MCF 10A (cell line): ENCODE results near the gene GALNT16. TPM values are rescaled to one million over a fixed set of nuclear protein-coding genes. Genes with fewer than 3 reads are reported as not detected.

Experiments
- BruUV-seq: library from RNA; stranded (reverse); fragments of 400-500 nt; replicated peaks from 2 replicates; lab custom pipeline; 2021; lab: Mats Ljungman, UMichigan
- CTCF ChIA-PET: fragments of 300-600 bp; sonication (Branson Sonifier 250); formaldehyde crosslinking; extraction: SDS; loops from one replicate; lab custom pipeline; 2021; ENCODE audit warnings: antibody characterized with exemption, inconsistent platforms; lab: Yijun Ruan, JAX
- POLR2A ChIA-PET: fragments of 300-600, 350-650 bp; sonication (Branson Sonifier 250); formaldehyde crosslinking; extraction: SDS; loops from one replicate; lab custom pipeline; 2020; ENCODE audit warnings: antibody characterized with exemption, inconsistent platforms; lab: Yijun Ruan, JAX
- DNase-seq: peaks from one replicate; pipeline ENCODE4 v3.0.0-alpha.2; 2018; ENCODE audit not compliant: unreplicated experiment
- H3K27ac Mint-ChIP-seq: one replicate; pipeline ENCODE4 v1.8.0; 2022; ENCODE audit warnings: mild to moderate bottlenecking, low read depth, mixed read lengths; ENCODE audit not compliant: unreplicated experiment
- H3K27me3 Mint-ChIP-seq: one replicate; pipeline ENCODE4 v1.8.0; 2022; ENCODE audit warnings: mixed read lengths; ENCODE audit not compliant: insufficient read depth, unreplicated experiment
- H3K36me3 Mint-ChIP-seq: one replicate; pipeline ENCODE4 v1.8.0; 2022; ENCODE audit warnings: mild to moderate bottlenecking, moderate library complexity, mixed read lengths; ENCODE audit not compliant: insufficient read depth, unreplicated experiment
- H3K4me1 Mint-ChIP-seq: one replicate; pipeline ENCODE4 v1.8.0; 2022; ENCODE audit warnings: mixed read lengths; ENCODE audit not compliant: insufficient read depth, unreplicated experiment
- H3K4me3 Mint-ChIP-seq: one replicate; pipeline ENCODE4 v1.8.0; 2022; ENCODE audit warnings: mild to moderate bottlenecking, moderate library complexity, mixed read lengths; ENCODE audit not compliant: unreplicated experiment
- H3K9me3 Mint-ChIP-seq: one replicate; pipeline ENCODE4 v1.8.0; 2022; ENCODE audit warnings: mixed read lengths; ENCODE audit not compliant: unreplicated experiment
- intact Hi-C: fragments of 100-400 bp; cut with micrococcal nuclease; formaldehyde crosslinking; loops from 2 replicates; pipeline ENCODE4 v1.14.1; 2022
- total RNA-seq: library from RNA; stranded (reverse); gene quantifications from 2 replicates; pipeline ENCODE4 v1.2.3, GENCODE V29; 2022
- TF ChIP-seq, protein P1 (sequence below): fragments of 200-600 bp; IDR thresholded peaks from one replicate; pipeline ENCODE4 v1.8.0; 2022; ENCODE audit warnings: antibody characterized with exemption, mild to moderate bottlenecking; ENCODE audit not compliant: unreplicated experiment

The GALNT16 gene
- total RNA-seq, 1 experiment from 2014 or later = not detected

- TF ChIP-seq, protein P1, sequence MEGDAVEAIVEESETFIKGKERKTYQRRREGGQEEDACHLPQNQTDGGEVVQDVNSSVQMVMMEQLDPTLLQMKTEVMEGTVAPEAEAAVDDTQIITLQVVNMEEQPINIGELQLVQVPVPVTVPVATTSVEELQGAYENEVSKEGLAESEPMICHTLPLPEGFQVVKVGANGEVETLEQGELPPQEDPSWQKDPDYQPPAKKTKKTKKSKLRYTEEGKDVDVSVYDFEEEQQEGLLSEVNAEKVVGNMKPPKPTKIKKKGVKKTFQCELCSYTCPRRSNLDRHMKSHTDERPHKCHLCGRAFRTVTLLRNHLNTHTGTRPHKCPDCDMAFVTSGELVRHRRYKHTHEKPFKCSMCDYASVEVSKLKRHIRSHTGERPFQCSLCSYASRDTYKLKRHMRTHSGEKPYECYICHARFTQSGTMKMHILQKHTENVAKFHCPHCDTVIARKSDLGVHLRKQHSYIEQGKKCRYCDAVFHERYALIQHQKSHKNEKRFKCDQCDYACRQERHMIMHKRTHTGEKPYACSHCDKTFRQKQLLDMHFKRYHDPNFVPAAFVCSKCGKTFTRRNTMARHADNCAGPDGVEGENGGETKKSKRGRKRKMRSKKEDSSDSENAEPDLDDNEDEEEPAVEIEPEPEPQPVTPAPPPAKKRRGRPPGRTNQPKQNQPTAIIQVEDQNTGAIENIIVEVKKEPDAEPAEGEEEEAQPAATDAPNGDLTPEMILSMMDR = peak; percentile 37
- Mint-ChIP-seq H3K4me1 (no peaks in the 10 kb centered on the region), H3K27ac (no peak overlapping the region), H3K4me3 (no peak overlapping the region), H3K36me3 (no peaks in the 10 kb centered on the region), H3K27me3 (peaks cover 31% of the 10 kb centered on the region), H3K9me3 (no peaks in the 10 kb centered on the region)
- CTCF ChIA-PET = interaction anchor here (0.6 to 0.7 kb wide), 2 partner anchors 101 to 680 kb away, joined by 3 to 4 read pairs; no protein-coding TSS in a partner anchor
- POLR2A ChIA-PET = no interaction called here
- no TSS peak for BruUV-seq
- intact Hi-C loops = no loop called here
- peak; percentile 38 for DNase-seq
These were observed 86.8 kb downstream of the GALNT16 start for GRCh38 chr14:69346710-69347109.

DNA sequence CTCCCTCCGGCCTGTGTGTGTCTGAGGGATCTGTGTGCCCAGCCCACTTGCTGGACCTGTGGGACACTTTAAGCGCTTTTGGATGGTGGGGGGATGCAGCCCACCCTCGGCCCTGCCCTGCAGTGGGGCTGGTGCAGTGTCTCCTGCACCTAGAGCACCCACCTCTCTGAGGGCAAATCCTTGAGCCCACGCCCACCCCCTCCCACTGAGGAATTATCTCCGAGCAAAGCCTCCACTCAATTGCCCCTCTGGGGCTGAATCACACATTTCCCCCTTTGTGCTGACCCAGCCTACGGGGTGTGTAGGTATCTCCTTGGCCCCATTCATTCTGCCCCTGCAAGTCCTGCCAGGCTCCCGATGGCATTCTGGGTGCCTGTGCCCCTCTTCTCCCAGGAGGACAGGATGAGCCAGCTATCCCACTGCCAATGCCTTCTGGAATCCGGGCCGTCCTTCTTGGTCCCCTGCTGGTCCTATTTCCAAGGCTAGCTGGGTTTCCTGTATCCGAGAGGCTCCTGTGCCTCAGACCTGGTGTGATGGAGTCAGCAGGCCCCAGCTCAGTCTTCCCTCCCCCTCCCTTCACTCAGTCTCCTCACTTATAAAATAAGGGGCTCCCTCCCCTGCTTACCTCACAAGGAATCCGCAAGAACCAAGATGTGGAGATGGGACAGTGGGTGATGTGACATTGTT lies 89.3 kb downstream of the GALNT16 start:
- H3K27me3 Mint-ChIP-seq = peaks cover 6% of the 10 kb centered on the region
- H3K4me3 Mint-ChIP-seq = no peak overlapping the region
- peaks cover 2% of the 10 kb centered on the region for H3K4me1 Mint-ChIP-seq
- no peak overlapping the region for H3K27ac Mint-ChIP-seq
- intact Hi-C loops = no loop called here
- TF ChIP-seq, protein P1 = no peak
- ChIA-PET CTCF (interaction anchor here (0.9 kb wide), 1 partner anchor 19 kb away, joined by 3 read pairs; no protein-coding TSS in a partner anchor), POLR2A (no interaction called here)
- DNase-seq = no peak
- no TSS peak for BruUV-seq
- H3K9me3 Mint-ChIP-seq = no peaks in the 10 kb centered on the region
- H3K36me3 Mint-ChIP-seq = peaks cover 6% of the 10 kb centered on the region

DNA sequence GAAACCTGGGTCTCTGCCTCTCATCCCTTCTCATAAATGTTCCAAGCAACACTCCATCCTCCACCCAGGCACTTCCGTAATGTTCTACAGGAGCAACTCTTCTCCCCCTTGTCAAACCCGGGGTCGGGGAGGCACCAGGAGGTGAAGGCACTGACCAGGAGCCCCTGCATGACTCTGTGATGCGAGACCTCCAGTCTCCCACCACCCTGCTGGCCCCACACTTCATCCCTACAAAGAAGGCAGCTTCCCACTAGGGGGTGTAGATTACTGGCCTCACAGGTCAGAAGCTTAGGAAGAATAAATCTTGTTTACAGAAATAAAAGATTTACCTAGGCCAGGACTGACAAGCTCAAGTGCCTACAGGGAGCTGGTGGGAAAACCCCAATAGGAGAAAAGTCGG lies 90.9 kb downstream of the GALNT16 start:
- CTCF ChIA-PET = no interaction called here
- POLR2A ChIA-PET = interaction anchor here (0.6 kb wide), 1 partner anchor 16 kb away, joined by 3 read pairs; no protein-coding TSS in a partner anchor
- DNase-seq = no peak
- no peaks in the 10 kb centered on the region for H3K9me3 Mint-ChIP-seq
- H3K4me1 Mint-ChIP-seq = peaks cover 5% of the 10 kb centered on the region
- no TSS peak for BruUV-seq
- H3K27ac Mint-ChIP-seq = no peak overlapping the region
- TF ChIP-seq, protein P1 = no peak
- H3K36me3 Mint-ChIP-seq = peaks cover 6% of the 10 kb centered on the region
- H3K4me3 Mint-ChIP-seq = no peak overlapping the region
- no peaks in the 10 kb centered on the region for H3K27me3 Mint-ChIP-seq
- intact Hi-C loops = no loop called here

GRCh38 chr14:69351385-69351784 lies 91.4 kb downstream of the GALNT16 start:
- TF ChIP-seq, protein P1 = no peak
- no peaks in the 10 kb centered on the region for H3K9me3 Mint-ChIP-seq
- no TSS peak for BruUV-seq
- intact Hi-C loops = no loop called here
- ChIA-PET POLR2A (interaction anchor here (0.8 kb wide), 1 partner anchor 13 kb away, joined by 3 read pairs; no protein-coding TSS in a partner anchor), CTCF (no interaction called here)
- H3K27me3 Mint-ChIP-seq = no peaks in the 10 kb centered on the region
- peaks cover 5% of the 10 kb centered on the region for H3K4me1 Mint-ChIP-seq
- H3K36me3 Mint-ChIP-seq = peaks cover 6% of the 10 kb centered on the region
- H3K27ac Mint-ChIP-seq = no peak overlapping the region
- no peak overlapping the region for H3K4me3 Mint-ChIP-seq
- no peak for DNase-seq
